Activated naive CD8-positive, alpha-beta T cell treated with anti-CD3 and anti-CD28 coated beads for 36 hours (primary cell): ENCODE measurements around the gene SEMA4D. TPM values are rescaled to one million over a fixed set of nuclear protein-coding genes. Genes with fewer than 3 reads are reported as not detected.

Source experiments
- DNase-seq: peaks from one replicate; pipeline ENCODE4 v3.0.0; 2021
- H3K27ac Mint-ChIP-seq: one replicate; pipeline ENCODE4 v1.8.0; 2022; ENCODE audit warnings: mild to moderate bottlenecking, moderate library complexity, mixed read lengths
- H3K27me3 Mint-ChIP-seq: one replicate; pipeline ENCODE4 v1.8.0; 2022; ENCODE audit warnings: mild to moderate bottlenecking, mixed read lengths
- H3K36me3 Mint-ChIP-seq: one replicate; pipeline ENCODE4 v1.8.0; 2021; ENCODE audit warnings: mild to moderate bottlenecking, mixed read lengths
- H3K4me1 Mint-ChIP-seq: one replicate; pipeline ENCODE4 v1.8.0; 2021; ENCODE audit warnings: mixed read lengths
- H3K4me3 Mint-ChIP-seq: one replicate; pipeline ENCODE4 v1.8.0; 2022; ENCODE audit warnings: mild to moderate bottlenecking, moderate library complexity, mixed read lengths
- H3K9me3 Mint-ChIP-seq: one replicate; pipeline ENCODE4 v1.8.0; 2022; ENCODE audit warnings: mixed read lengths
- total RNA-seq, 2 experiments: library from RNA; stranded (reverse); gene quantifications; one replicate each; pipeline ENCODE4 v1.2.3, GENCODE V29; 2021

Gene SEMA4D
- total RNA-seq, 2 experiments from 2014 or later = 239 to 245 TPM

DNA sequence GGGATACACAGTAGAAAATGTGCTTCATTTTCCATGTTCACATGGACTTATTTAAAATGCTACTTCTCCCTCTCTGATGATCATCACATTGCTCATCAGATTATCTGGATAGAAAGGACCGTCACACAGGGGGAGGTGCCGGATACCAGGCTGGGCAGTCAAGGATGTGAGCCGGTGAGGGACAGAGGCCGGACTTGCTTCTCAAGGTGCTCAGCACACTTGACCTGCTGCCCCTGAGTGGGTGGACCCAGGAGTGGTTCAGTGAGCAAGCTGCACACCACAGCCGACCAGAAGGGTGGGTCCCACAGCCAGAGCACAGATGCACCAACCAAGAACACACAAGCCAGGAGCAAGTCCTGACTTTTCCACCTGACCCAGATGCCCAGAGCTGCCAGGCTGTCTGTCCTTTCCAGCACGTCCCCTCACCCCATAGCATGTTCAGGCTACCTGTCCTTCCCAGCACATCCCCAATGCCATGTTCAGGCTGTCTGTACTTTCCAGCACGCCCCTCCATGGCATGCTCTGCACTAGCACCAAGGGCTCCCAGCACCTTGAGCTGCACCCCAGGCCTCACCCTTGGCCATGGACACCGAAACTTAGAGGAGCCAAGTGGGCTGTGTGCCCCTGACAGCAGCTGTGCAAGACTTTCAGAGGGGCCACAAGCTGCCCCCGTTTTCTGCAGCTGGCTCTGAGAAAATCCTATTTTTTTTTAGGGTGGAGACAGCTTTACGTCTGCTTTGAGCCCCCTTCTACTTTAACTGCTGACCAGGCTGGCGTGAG is 101.8 kb downstream of the SEMA4D start:
- peaks cover 9% of the 10 kb centered on the region for H3K4me1 Mint-ChIP-seq
- no peak overlapping the region for H3K4me3 Mint-ChIP-seq
- peaks cover 61% of the 10 kb centered on the region for H3K36me3 Mint-ChIP-seq
- H3K27me3 Mint-ChIP-seq = no peaks in the 10 kb centered on the region
- no peak for DNase-seq
- peak overlapping the region; percentile 47 for H3K27ac Mint-ChIP-seq
- no peaks in the 10 kb centered on the region for H3K9me3 Mint-ChIP-seq

DNA sequence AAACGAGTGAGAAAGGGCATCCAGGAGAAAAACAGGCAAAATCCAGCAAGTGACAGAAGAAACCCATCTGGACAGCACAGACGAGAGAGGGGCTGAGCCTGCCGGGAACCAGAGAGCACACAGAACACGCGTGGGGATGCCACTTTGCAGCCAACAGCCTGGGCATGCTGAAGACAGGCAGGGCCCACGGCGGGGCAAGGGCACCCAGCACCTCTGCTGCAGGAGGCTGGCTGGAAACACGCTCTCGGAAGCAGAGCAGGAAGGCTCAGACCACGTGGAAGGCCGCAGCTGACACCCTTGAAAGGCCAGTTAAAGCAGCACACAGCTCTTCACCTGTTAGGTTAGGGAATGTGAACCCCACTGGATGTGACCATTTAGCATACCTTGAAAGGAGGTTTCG is 103.5 kb downstream of the SEMA4D start:
- DNase-seq = no peak
- peaks cover 60% of the 10 kb centered on the region for H3K36me3 Mint-ChIP-seq
- no peaks in the 10 kb centered on the region for H3K9me3 Mint-ChIP-seq
- H3K27me3 Mint-ChIP-seq = no peaks in the 10 kb centered on the region
- no peak overlapping the region for H3K4me3 Mint-ChIP-seq
- peaks cover 3% of the 10 kb centered on the region for H3K4me1 Mint-ChIP-seq
- peak overlapping the region; percentile 35 for H3K27ac Mint-ChIP-seq

DNA sequence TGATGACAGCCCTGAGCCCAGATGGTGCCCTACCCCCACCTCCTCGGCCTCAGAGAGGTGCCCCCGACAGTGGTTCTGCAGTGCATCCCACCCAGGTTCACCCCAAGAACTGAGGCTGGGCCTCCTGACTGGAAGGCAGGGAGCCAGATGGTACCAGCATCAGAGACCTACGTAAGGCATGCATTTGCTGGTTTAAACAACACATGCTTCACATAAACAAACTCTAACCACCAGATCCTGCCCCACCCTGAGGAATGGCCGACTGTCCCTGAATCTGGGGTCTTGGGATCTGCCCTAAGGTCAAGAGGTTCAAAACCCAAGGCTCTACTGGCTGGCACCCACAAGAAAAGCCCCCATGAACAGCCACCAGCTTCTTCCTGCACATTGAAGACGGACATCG is 106.3 kb downstream of the SEMA4D start:
- no peaks in the 10 kb centered on the region for H3K9me3 Mint-ChIP-seq
- peaks cover 3% of the 10 kb centered on the region for H3K4me1 Mint-ChIP-seq
- no peaks in the 10 kb centered on the region for H3K27me3 Mint-ChIP-seq
- DNase-seq = no peak
- H3K36me3 Mint-ChIP-seq = peaks cover 46% of the 10 kb centered on the region
- peak overlapping the region; percentile 48 for H3K27ac Mint-ChIP-seq
- no peak overlapping the region for H3K4me3 Mint-ChIP-seq

DNA sequence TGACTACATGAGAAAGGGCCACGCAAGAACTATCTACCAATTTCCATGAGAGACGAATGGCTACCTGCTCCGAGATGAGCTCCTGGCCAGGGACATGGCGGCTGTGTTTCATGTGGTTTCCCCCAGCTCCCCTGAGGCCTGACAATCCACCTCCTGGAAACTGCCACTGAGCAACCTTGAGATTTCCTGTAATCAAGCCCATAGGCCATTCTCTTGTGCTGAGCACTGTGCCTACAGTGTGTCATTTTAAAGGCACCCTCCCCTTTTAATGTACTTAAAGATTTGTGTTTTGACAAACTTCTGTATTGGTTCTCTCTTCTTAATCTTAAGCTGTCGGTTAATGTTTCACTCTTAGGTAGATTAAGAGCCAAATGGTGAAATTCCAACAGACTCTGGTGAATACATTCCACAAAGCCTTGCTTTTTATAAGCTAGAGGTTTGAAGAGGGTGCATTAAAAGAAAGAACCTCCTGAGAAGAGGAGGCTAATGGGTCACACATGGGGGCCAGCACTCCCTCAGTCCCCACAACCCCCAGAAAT is 107.3 kb downstream of the SEMA4D start:
- H3K9me3 Mint-ChIP-seq = no peaks in the 10 kb centered on the region
- no peaks in the 10 kb centered on the region for H3K27me3 Mint-ChIP-seq
- peaks cover 54% of the 10 kb centered on the region for H3K36me3 Mint-ChIP-seq

DNA sequence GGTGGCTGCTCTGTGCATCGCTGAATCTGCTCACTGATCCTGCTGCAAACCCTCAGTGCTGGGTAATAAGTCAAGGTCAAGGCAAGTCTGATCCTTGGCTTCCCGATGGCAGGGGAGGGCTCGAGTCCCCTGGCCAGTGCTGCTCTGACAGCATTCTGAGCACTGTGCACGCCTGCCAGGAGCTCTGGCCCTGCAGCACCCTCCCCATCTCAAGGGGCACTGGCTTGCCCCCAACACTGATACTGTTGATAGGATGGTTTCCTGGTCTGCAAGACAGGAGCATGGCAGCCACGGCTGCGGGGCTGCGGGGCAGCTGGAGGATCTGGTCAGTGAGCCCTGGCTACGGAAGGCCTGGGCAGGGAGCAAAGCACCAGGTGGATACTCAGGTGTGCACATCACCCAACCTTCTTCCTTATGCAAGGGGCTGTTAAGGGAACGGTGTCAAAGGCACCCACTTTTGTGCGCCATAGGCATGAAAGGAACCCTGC is 107.8 kb downstream of the SEMA4D start:
- H3K27me3 Mint-ChIP-seq = no peaks in the 10 kb centered on the region
- H3K27ac Mint-ChIP-seq = peak overlapping the region; percentile 63
- H3K4me1 Mint-ChIP-seq = peaks cover 11% of the 10 kb centered on the region
- no peak overlapping the region for H3K4me3 Mint-ChIP-seq
- H3K9me3 Mint-ChIP-seq = no peaks in the 10 kb centered on the region
- no peak for DNase-seq
- H3K36me3 Mint-ChIP-seq = peaks cover 57% of the 10 kb centered on the region

More for the DNA sequence above, 107.3 kb downstream of the SEMA4D start:
- DNase-seq = no peak
- Mint-ChIP-seq H3K4me3 (no peak overlapping the region), H3K27ac (peak overlapping the region; percentile 37), H3K4me1 (peaks cover 10% of the 10 kb centered on the region)

DNA sequence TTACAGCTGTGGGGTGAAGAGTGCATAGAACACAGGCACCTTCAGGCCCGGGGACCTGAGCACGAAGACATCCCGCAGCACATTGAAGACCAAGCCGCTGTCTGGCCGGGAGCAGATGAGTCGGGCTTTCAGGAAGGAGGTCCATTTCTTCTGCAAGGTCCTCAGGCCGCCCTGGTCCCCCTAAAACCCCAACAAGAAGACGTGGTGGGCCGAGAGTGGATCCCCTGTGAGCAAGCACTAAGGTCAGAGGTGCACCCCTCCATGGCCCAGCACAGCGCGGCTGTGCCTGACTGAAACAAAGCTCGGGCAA is 109.1 kb downstream of the SEMA4D start:
- DNase-seq = no peak
- no peak overlapping the region for H3K27ac Mint-ChIP-seq
- H3K27me3 Mint-ChIP-seq = no peaks in the 10 kb centered on the region
- no peak overlapping the region for H3K4me3 Mint-ChIP-seq
- H3K36me3 Mint-ChIP-seq = peaks cover 58% of the 10 kb centered on the region
- H3K4me1 Mint-ChIP-seq = peaks cover 19% of the 10 kb centered on the region
- no peaks in the 10 kb centered on the region for H3K9me3 Mint-ChIP-seq

DNA sequence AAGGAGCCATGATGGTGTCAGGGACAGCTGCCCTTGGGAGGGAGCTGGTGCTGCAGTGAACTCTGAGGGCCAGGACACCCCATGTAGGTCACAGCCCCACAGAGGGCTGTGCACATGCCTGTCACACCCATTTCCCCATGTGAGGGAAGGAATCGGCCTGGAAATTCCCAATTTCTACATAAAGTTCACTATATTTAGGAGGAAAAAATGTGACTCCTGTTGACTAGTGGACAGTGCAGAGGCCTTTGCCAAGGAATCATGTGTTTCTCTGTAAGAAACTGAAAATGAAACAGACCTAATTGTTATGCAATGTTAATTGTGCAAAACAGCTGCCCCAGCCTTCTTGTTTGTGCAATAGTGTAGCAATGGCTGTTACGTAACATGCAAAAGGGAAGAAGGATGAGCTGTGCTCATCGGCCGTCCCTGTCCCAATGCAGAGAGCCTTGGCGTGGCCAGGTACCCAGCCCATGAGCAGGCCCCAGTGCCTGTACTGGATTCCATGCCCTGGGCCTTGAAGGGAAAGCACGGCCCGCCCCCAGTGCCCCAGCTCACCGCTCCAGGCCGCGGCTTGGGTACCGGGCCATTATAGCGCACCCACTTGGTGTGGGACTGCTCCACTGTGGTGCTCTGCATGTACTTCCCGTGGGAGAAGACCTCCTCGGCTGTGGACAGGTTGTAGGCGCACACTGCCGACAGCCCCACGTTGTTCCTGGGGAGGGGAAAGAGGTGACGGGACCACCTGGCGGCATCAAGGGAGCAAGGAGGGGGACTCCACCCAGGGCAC is 109.6 kb downstream of the SEMA4D start:
- H3K27me3 Mint-ChIP-seq = no peaks in the 10 kb centered on the region
- no peak overlapping the region for H3K4me3 Mint-ChIP-seq
- peaks cover 22% of the 10 kb centered on the region for H3K4me1 Mint-ChIP-seq
- no peaks in the 10 kb centered on the region for H3K9me3 Mint-ChIP-seq
- H3K36me3 Mint-ChIP-seq = peaks cover 57% of the 10 kb centered on the region
- DNase-seq = no peak
- H3K27ac Mint-ChIP-seq = peak overlapping the region; percentile 66

DNA sequence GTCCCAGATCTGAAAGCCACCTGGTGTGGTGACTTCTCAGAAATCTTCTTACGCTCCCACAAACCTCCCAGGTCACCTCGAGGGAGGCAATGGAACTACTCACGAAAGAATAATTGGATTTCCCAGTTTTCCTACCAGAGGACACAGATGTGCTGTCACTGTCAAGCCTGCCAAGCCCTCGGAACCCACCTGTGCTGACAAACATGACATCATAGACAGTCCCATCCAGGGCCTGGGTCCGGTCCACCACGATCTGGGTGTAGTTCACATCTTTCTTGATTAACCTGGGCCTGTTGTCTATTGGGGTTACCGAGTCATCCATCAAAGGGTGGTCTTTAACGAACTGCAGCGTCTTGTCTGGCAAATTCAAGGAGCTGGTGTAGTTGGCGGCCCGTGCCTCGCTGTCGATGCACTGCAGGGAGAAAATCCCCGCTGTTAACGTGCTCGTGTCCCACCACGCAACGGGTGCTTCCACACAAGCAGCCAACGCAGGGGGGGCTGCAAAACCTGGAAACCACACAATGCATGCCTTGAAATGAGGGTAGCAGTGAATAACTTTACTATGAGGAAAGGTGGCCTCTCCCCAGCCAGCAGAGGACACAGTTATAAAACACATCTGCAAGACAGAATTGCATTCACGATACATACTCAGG is 110.6 kb downstream of the SEMA4D start:
- no peak for DNase-seq
- Mint-ChIP-seq H3K4me3 (no peak overlapping the region), H3K27ac (peak overlapping the region; percentile 54), H3K4me1 (peaks cover 31% of the 10 kb centered on the region), H3K9me3 (no peaks in the 10 kb centered on the region), H3K36me3 (peaks cover 55% of the 10 kb centered on the region), H3K27me3 (no peaks in the 10 kb centered on the region)

DNA sequence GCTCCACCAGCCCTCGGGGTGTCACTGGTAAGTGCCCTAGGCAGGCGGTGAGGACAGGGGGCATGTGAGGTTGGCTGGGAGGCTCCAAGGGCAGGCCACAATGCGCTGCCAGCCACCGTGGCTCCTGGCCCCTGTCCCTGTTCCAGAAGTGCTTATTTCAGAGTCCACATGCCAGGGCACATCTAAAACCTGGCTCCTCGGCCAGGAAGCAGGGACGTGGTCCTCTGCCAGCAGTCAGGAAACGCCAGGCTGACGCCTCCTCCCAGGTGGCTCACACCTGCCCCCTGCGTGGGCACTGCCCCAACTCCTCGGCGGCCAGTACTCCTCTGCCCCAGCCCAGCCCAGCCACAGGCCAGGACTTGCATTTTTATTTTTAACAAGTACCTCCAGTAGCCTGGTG is 111.1 kb downstream of the SEMA4D start:
- Mint-ChIP-seq H3K27ac (peak overlapping the region; percentile 54), H3K36me3 (peaks cover 55% of the 10 kb centered on the region), H3K9me3 (no peaks in the 10 kb centered on the region), H3K4me3 (no peak overlapping the region), H3K27me3 (no peaks in the 10 kb centered on the region), H3K4me1 (peaks cover 35% of the 10 kb centered on the region)
- DNase-seq = no peak

DNA sequence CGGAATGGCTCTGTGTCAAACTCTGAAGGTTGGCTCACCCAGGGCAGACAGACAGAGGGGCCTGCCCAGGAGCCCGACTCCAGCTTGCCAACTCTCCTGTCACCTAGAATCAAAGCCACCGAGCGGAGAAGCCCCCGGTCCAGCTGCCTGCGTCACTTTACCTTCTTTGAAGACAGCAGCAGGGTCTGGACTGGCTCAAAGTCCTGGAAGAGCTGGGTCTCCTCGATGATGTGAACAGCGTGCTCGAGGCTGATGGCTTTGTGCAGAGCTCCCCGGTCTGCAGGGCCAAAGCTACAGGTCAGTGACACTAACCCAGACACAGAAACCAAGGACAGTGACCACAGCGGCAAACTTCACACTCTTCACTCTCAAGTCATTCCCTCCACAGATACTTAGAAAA is 111.7 kb downstream of the SEMA4D start:
- Mint-ChIP-seq H3K4me1 (peaks cover 38% of the 10 kb centered on the region), H3K27me3 (no peaks in the 10 kb centered on the region), H3K36me3 (peaks cover 56% of the 10 kb centered on the region), H3K27ac (peak overlapping the region; percentile 25), H3K9me3 (no peaks in the 10 kb centered on the region), H3K4me3 (no peak overlapping the region)
- no peak for DNase-seq

DNA sequence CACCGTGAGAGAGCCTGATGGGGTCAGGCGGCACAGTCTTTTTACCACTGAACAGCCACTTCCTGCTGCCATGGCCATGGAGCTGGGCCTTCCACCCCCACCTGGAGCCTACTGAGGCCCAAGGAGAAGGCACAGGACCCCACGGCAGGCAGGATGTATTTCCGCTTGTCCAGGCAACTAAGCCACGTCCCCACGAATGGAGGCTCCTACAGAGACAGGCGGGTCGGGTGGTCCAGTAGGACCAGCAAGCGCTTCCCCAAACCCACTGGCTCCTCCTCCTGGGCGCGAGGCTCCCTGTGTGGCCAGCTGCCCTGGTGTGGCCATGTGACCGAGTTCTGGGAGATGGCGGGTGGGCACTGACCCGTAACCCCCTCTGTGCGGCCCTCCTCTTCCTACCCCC is 113.1 kb downstream of the SEMA4D start:
- Mint-ChIP-seq H3K36me3 (peaks cover 55% of the 10 kb centered on the region), H3K4me3 (no peak overlapping the region), H3K27ac (peak overlapping the region; percentile 69), H3K27me3 (no peaks in the 10 kb centered on the region), H3K9me3 (no peaks in the 10 kb centered on the region), H3K4me1 (peaks cover 39% of the 10 kb centered on the region)
- DNase-seq = no peak

DNA sequence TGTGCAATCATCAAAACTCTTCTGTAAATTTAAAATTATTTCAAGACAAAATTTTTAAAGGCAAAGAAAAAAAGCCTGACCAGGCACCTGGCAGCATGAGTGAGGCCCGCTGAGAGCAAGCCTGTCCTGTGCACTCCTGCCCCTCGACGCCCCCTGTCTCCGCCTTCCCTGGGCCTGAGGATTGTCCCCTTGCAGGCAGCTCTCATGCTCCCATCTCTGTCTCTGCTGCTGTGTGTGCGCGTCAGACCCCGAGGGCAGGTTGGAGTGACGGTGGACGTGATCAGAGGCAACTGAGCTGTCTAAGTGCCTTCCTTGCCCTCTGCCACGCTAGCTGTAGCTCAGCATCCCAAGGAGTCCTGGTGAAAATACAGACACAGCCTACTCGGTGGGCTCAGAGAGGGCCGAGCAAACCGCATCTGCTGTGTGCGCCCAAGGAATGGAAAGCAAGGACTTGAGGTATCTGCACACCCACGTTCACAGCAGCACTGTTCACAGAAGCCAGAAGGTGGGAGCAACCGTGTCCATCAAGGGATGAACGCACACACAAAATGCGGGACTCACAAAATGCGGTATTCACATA is 114.1 kb downstream of the SEMA4D start:
- H3K36me3 Mint-ChIP-seq = peaks cover 61% of the 10 kb centered on the region
- H3K27me3 Mint-ChIP-seq = no peaks in the 10 kb centered on the region
- peaks cover 43% of the 10 kb centered on the region for H3K4me1 Mint-ChIP-seq
- no peak overlapping the region for H3K4me3 Mint-ChIP-seq
- no peak for DNase-seq
- H3K27ac Mint-ChIP-seq = peak overlapping the region; percentile 66
- H3K9me3 Mint-ChIP-seq = no peaks in the 10 kb centered on the region

DNA sequence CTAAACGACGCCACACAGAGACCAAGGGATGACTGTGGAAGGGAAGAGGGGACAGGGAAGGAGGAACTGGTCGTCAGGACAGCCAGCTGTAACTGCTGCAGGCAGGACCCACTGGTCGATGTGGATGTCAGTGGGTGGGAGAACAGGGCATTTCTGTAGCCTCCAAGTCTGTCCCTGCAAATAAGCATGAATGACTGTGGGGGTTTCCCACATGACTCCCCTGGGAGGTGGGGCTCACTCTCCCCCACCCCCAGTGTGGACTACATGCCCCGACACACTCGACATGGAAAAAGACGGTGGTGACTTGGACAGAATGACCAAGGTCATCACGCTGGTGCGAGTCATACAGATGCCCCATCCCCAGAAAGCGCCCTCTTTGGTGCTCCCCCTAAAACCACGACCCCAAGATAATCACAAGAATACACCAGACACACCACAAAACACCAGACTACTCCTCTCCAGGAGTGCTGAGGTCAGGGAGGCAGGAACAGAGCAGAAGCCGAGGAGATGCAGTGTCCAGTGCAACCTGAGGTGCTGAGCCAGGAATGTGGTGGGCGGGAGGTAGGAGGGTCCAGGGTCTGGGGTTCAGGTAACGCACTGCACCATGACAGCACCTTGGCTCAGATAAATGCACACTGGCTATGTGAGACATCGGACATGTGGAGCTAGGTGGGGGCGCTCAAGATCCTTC is 114.7 kb downstream of the SEMA4D start:
- Mint-ChIP-seq H3K36me3 (peaks cover 63% of the 10 kb centered on the region), H3K27ac (peak overlapping the region; percentile 90), H3K9me3 (no peaks in the 10 kb centered on the region), H3K27me3 (no peaks in the 10 kb centered on the region), H3K4me1 (peaks cover 43% of the 10 kb centered on the region), H3K4me3 (no peak overlapping the region)
- no peak for DNase-seq
